ENCODE measurements around the gene PPP2R3B.

- TF ChIP-seq POLR2A (IDR thresholded peaks at IDR 0.05), result no peak
- TF ChIP-seq CTCF (IDR thresholded peaks at IDR 0.05), result no peak
Observed at GRCh38 chrX:384861-385260, 1.8 kb downstream of the PPP2R3B start.

Data from right lobe of liver (tissue), 4 donors.